Subcutaneous adipose tissue (tissue), 4 donors: ENCODE data around the gene FGFBP3. TPM values are rescaled to one million over a fixed set of nuclear protein-coding genes. Genes with fewer than 3 reads are reported as not detected.

ENCODE experiments used
- total RNA-seq, 4 donors: library from RNA; depleted of rRNA; stranded (reverse); fragments of >200 nt; gene quantifications; one replicate each; pipeline ENCODE4 v1.1.0, GENCODE V29; 2016
- TF ChIP-seq, protein P1 (sequence below): fragments of 450-650 bp; IDR thresholded peaks from one replicate; pipeline ENCODE4 v1.5.1; 2016; ENCODE audit warnings: low read depth, mild to moderate bottlenecking, control low read depth, antibody characterized with exemption, moderate library complexity

The FGFBP3 gene
- total RNA-seq, 4 donors from 2014 or later, result 0.51 to 2.8 (median 0.88) TPM; not detected in 1

- TF ChIP-seq, protein P1, sequence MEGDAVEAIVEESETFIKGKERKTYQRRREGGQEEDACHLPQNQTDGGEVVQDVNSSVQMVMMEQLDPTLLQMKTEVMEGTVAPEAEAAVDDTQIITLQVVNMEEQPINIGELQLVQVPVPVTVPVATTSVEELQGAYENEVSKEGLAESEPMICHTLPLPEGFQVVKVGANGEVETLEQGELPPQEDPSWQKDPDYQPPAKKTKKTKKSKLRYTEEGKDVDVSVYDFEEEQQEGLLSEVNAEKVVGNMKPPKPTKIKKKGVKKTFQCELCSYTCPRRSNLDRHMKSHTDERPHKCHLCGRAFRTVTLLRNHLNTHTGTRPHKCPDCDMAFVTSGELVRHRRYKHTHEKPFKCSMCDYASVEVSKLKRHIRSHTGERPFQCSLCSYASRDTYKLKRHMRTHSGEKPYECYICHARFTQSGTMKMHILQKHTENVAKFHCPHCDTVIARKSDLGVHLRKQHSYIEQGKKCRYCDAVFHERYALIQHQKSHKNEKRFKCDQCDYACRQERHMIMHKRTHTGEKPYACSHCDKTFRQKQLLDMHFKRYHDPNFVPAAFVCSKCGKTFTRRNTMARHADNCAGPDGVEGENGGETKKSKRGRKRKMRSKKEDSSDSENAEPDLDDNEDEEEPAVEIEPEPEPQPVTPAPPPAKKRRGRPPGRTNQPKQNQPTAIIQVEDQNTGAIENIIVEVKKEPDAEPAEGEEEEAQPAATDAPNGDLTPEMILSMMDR, result no peak
Measured at GRCh38 chr10:91935886-91936285, 26.6 kb upstream of the FGFBP3 start.

DNA sequence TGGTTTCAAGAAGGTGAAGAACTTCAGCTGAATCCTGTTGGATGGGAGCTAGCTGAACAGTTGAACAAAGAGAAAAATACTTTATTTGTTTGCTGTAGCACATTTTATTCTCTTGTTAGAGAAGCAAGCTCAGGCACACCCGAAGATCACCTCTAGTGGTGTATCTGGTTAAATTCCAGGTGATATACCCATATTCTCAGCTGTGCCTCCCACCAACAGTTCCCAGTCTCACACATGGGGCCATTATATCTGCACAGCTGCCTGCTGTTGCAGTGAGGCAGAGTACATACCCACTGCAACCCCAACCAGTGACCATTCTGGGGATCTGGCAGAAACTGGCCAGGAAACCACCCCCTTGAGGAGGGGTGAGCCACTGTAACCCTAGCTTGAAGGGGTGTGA, 23.5 kb upstream of the FGFBP3 start:
- TF ChIP-seq, protein P1, result no peak

DNA sequence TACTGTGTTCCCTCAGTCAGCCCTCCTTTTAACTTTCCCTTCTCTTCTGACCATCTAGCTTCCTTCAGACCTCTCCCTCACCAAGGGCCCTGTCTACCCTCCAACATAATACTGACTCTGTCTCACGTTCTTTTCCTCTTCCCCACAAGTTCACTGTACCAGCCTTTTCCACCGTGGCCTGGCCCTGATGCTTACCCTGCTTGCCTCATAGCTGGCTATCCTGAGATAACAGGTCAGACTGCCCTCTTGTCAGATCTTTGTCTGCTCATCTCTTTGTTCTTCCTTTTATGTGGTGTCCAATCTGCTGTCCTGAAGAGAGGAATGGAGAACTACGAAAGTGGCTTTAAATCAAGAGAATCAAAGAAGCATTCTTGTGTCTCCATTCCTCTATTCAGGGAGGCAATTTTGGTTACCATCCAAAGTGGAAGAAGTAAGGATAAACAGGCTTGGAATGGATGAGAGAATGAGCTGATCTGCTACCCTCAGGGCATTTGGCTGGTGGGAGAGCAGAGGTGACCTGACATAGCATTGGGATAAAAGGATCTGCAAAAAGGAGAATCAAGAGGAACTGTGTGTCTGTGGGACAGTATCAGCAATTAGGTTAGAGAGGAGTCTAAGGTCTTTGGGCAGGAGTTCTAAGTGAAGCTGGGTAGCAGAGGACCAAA, 22.4 kb upstream of the FGFBP3 start:
- TF ChIP-seq, protein P1, result no peak

GRCh38 chr10:91930939-91931338, 21.7 kb upstream of the FGFBP3 start:
- TF ChIP-seq, protein P1, result no peak

- TF ChIP-seq, protein P1, result no peak
Measured at GRCh38 chr10:91925022-91925320, 15.7 kb upstream of the FGFBP3 start.

- TF ChIP-seq, protein P1, result no peak
Measured at GRCh38 chr10:91924212-91925021, 15.1 kb upstream of the FGFBP3 start.

DNA sequence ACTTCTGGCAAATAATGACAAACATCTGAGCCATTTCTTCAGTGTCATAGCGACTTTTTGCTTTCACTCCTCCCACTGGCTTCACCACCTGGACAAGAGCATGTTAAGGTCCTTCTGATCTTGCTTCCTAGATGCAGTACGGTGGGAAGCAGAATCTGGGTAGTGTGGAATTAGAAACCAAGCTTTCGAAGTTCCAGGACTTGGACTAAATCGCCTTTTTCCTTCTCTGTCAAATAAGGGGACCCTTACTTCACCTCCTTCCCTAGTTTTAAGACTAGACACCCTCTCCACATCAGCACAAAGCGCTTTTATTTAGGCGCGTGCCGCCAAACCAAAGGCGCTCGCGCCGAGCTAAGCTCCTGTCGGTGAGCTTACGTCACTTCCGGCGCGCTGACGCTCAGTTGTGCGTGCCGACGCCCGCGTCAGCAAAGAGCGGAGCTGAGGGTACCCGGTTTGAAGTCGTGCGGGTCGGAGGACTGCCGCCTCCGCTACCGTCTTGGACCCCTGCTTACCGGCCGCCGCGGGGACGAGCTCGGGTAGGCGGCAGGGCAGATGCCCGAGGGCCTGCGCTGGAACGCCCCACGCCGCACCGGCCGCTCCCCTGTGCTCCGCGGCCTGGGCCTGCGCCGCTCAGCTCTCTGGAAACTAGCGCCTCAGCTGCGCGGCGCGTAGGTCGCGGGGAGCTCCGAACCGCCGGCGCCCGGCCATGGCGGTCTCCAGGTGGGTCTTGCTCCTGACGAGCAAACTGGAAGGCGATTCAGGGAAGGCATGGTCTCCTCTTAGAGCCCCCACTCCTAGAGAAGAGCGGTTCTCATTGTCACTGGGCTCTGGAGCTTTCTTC, 14.3 kb upstream of the FGFBP3 start, which contains the start of gene BTAF1:
BTAF1 (plus strand) TSS at position 400 of the 841 bp plus-strand sequence; CDS start at position 707, 307 bp downstream.
- TF ChIP-seq, protein P1, result no peak
